Fibroblast of pulmonary artery (primary cell): ENCODE results near the gene IGSF3.

ENCODE experiments used
- DNase-seq: peaks from one replicate; pipeline ENCODE4 v3.0.0-alpha.2; 2010; ENCODE audit warnings: low read depth
- H3K4me3 ChIP-seq: replicated peaks from 2 replicates; pipeline ENCODE4 v1.5.1; 2011; ENCODE audit warnings: low read depth, mild to moderate bottlenecking, control low read depth, low read length, moderate library complexity
- CTCF ChIP-seq: IDR thresholded peaks from 2 replicates; pipeline ENCODE4 v1.5.1; 2011; ENCODE audit warnings: mild to moderate bottlenecking, control low read depth, low read length, inconsistent platforms; ENCODE audit errors: missing control alignments

Gene IGSF3

GRCh38 chr1:116558571-116558970 is 109.0 kb downstream of the IGSF3 start:
- no peak for TF ChIP-seq CTCF
- no peak overlapping the region for H3K4me3 ChIP-seq
- DNase-seq = no peak

- H3K4me3 ChIP-seq = no peak overlapping the region
- no peak for TF ChIP-seq CTCF
- no peak for DNase-seq
Observed at GRCh38 chr1:116558140-116558549, 109.4 kb downstream of the IGSF3 start.

GRCh38 chr1:116557323-116557878 is 110.1 kb downstream of the IGSF3 start:
- TF ChIP-seq CTCF = no peak
- H3K4me3 ChIP-seq = no peak overlapping the region
- DNase-seq = no peak

GRCh38 chr1:116556289-116557006 is 111.1 kb downstream of the IGSF3 start:
- DNase-seq = peak; percentile 97
- H3K4me3 ChIP-seq = no peak overlapping the region
- peak; percentile 16 for TF ChIP-seq CTCF

GRCh38 chr1:116554924-116555323 is 112.6 kb downstream of the IGSF3 start:
- no peak overlapping the region for H3K4me3 ChIP-seq
- no peak for TF ChIP-seq CTCF
- DNase-seq = no peak

- DNase-seq = no peak
- TF ChIP-seq CTCF = no peak
- H3K4me3 ChIP-seq = no peak overlapping the region
Observed at GRCh38 chr1:116553386-116554115, 114.0 kb downstream of the IGSF3 start.
